ENCODE results near the gene RIOK1.

- TF ChIP-seq CTCF (IDR thresholded peaks at IDR 0.05) (no peak), POLR2A (IDR thresholded peaks at IDR 0.05) (no peak), EP300 (IDR thresholded peaks at IDR 0.05) (no peak), POLR2AphosphoS5 (IDR thresholded peaks at IDR 0.05) (no peak)
Observed at GRCh38 chr6:7404546-7404945, 14.9 kb downstream of the RIOK1 start.
